Myocyte (in vitro differentiated cells): ENCODE data around the gene ESR2. TPM values are rescaled to one million over a fixed set of nuclear protein-coding genes. Genes with fewer than 3 reads are reported as not detected.

Source experiments
- DNase-seq: peaks from one replicate; pipeline ENCODE4 v3.0.0-alpha.2; 2012; ENCODE audit warnings: low read depth
- total RNA-seq: library from RNA; depleted of rRNA; stranded (reverse); fragments of >200 nt; gene quantifications from 2 replicates; pipeline ENCODE4 v1.2.3, GENCODE V29; 2014

The ESR2 gene
- total RNA-seq, 1 donor from 2014 or later, result 0.43 TPM

DNA sequence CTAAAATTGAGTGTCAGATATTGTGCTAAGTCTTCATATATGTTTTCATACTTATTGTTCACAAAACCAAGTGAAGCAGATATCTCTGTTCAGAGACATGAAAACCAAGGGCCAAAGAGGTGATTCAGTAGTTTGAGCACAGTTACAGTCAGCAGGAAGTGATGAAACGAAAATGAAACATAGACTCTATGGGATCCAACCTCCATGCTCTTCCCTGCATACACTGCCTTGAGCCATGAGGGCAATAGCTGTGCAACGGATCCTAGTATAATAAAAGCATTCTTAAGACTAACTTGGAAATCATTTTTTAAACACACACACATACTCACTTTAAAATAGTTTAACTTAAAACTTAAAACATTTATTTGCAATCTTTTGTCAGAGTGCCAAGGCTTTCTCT is 27.9 kb downstream of the ESR2 start:
- DNase-seq, result no peak

DNA sequence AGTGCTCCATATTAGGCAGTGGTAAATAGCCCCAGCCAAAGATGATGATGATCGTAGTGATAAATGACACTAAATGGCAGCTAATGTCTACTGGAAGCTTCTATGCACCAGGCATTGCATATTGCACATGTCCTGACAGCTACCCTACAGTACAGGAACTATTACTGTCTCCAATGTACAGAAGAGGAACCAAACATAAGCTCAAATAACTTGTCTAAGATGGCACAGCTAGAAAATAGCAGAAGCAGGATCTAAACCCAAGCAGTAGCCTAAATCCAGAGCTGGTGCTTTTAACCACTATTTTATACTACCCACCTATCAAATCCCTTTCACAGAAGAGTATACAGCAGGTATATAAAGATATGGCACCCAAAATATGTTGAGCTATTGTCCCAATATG is 28.9 kb downstream of the ESR2 start:
- DNase-seq, result no peak

DNA sequence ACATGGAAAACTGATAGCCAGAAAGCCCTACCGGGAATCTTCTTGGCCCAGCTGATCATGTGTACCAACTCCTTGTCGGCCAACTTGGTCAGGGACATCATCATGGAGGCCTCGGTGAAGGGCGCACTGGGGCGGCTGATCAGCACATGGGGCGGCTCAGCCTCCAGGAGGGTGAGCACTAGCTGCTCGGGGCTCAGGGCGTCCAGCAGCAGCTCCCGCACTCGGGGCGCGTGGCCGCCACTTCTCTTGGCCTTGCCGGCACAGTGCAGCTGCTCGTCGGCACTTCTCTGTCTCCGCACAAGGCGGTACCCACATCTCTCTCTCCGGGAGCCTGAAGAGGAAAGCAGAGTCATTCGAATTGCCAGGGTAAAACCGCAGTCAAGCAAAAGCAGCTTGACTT is 33.8 kb downstream of the ESR2 start:
- no peak for DNase-seq

DNA sequence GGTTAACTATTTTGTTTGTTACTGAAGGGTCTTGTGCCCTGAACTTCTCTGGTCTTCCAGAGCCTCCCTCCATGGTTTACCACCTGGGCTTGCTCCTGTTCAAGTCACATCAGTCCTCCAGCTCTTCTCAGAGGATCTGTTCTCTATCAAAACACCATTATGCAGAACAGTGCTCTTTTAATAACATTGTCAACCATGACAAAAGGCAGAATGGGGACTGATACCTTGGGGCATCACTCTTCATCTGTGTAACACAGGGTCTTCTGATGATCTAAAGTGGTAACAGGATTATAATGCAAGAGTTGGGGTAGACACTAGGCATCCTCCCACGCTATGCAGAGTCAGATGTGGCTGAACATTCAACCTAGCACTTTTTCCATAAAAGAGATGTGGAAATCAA is 38.4 kb downstream of the ESR2 start:
- DNase-seq, result no peak

DNA sequence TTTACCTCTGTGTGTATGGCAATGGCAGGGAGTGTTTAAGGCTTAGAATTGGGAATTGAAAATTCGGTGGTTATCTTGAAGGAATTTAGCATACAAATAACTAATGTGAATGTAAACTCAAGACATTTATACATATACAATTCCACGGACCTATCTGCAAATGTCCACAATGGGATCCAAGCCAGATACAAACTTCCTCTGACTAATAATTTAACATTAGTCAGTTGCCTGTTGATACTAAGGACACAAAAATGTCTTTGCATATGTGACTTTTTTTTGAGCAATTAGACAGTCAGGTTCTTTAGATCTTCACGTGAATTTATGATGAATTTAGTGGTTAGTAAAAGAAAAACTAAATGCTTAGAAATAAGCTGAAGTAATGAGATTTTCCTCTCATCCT is 40.5 kb downstream of the ESR2 start:
- DNase-seq, result no peak

DNA sequence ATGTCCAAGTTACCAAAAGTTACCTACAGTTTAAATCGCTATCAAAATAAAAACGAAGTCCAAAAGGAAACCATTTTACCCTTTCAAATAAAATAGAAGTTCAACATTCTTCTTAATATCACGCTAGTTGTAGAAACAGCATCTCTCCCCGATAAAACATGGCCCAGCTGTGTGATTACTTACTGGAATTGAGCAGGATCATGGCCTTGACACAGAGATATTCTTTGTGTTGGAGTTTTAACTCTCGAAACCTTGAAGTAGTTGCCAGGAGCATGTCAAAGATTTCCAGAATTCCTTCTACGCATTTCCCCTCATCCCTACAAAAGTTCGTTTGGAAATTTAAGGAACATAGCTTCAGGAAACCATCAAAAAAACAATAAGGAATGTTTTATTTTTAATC is 44.8 kb downstream of the ESR2 start:
- DNase-seq, result no peak

DNA sequence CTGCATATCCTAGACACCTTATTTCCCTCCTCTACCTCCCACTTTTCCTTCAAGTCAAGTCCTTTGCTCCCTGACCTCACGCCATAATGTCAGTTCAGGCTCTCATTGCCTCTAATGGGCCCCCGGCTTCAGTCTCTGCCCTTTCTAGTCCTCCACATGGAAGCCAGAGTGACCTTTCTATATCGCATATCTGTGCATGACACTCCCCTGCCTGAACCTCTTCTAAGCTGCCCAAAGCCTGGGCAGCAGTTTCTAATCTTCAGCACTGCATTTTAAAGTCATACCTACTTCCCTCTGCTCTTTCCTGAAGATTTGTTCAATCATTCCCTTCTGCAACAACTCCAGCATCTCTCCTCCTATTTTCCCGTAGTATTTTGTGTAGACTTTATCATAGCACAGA is 45.5 kb downstream of the ESR2 start:
- DNase-seq, result no peak

DNA sequence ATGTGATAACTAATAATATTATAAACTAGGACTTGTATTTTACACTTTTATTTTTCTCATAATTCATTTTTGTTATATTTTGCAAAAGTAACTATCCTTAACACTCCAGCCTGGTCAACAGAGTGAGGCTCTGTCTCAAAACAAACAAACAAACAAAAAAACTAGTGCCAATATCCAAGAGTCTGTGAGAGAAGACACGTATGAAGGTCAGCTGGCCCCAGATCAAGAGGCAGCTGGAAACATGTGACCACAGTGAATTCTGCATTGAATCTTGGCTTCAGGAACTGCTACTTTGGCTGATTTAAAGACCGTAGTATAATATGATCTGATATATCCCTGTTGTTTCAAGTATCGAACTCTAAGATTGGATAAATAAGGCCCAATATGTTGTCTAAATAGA is 47.0 kb downstream of the ESR2 start:
- no peak for DNase-seq

DNA sequence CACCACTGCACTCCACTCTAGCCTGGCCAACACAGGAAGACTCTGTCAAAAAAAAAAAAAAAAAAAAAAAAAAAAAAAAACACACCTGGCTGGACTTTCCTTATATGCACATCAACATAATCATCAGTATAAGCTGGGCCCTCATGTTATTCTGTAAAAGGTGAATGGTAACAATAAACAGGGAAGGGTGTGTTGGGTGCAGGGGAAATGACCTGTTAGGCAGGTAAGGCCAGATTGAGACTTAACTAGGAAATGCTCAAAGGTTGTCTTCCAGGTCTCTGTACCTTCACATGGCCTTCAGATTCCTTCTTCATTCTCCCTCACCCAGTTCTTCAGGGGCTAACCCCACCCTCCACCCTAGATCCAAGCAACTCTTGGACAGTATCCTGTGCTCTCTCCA is 47.5 kb downstream of the ESR2 start:
- DNase-seq, result no peak

DNA sequence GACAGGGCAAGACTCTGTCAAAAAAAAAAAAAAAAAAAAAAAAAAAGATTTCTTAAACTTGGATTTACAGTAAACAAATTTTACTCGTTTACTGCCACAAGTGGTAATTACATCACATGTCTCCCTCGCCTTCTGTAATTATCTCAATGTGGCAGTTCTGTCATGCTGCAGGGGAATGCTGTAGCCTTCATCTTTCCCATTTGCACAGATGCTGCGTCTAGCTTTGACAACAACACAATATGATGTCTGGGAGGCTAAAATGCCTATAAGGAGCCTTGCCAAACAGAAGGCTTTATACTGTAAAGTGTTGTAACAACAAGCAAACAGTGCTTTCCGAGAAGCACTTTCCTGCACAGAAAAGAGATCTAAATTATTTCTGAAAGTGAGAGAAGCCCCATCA is 48.7 kb downstream of the ESR2 start:
- DNase-seq, result no peak

DNA sequence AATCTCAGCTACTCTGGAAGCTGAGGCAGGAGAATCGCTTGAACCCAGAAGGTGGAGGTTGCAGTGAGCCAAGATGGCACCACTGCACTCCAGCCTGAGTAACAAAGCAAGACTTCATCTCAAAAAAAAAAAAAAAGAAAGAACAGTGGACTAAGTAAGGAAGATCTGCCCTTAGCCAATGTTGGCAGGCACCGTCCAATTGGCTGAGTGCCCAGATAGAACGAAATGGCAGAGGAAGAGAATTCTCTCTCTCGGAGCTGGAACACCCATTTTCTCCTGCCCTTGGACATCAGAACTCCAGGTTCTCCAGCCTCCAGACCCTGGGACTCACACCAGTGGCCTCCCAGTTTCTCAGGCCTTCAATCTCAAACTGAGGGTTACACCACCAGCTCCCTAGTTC is 49.9 kb downstream of the ESR2 start:
- DNase-seq, result no peak

DNA sequence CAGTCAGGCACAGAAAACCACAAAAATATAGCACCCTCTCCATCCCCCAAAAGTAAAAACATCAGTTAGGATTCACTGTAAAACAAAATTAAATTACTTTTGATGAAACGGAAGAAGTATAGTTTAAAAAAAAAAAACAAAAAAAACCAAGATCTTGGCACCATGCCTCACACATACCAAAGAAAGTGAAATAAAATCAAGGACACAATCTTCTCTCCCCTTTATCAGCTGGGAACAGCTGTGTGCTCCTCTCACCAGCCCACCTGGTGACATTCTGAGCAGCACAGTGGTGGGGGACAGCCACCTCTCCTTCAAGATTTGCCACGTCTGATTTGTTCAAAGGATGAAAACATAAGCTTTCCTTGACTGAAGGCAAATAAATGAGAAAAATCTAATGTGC is 55.5 kb downstream of the ESR2 start:
- DNase-seq, result no peak

DNA sequence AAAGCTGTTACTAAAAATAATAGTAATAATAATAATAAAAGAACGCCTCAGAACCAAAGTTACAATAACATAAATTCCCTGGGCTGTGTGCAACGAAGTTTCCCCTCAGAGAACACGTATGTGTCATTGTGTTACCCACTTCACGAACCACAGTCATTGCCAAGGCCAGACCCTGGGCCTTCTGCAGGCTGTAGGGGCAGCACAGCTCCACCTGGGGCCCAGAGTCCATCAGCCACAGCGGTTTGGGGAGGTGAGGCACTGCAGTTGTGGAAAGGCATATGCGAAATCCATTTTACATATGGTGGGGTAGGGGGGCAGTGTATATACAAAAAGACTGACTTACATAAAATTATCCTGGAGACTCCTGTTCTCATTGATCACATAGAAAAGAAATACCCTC is 56.1 kb downstream of the ESR2 start:
- DNase-seq, result no peak

DNA sequence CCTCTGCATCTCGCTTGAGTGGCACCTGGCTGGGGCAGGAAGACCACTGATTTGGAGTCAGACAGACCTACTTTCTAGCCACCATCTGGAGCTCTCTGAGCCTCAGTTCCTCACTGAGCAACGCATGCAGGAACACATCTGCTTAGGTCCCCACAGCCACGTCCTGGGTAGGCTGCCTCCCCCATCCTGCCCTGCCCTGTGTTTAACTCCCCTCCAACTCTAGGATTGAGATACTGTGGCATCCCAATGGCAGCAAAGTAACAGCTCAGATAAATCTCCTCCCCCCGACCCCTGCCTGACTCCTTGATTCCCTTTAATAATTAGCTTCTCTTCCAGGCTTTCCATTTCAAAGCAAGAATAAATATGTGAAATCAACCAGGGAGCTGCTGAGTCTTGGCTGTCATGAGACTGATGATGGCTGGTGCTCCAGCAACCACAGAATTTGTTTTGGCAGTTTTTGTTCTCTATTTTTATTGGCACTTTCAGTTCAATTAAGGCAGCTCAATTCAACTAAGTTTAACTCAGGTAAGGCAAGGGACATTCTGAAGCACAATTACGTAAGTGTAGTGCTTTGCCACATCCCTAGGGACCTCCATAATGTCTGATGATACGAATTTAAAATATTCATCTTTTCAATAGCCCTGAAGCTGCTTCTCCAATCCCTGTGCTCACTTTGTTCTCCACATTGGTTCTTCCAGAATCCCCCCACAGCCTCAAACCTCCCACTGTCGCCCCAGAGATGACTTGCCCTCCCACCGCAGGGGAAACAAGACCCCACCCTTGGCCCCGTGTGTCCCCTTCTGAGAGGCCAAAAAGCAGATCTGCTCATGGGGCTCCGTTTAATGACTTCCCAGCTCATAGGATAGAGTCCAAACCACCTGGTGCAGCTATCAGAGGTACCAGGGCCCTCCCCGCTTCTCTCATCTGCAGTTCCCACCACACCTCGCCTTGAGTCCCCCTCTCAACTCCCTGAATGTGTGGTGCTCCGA is 58.2 kb downstream of the ESR2 start:
- DNase-seq, result no peak

DNA sequence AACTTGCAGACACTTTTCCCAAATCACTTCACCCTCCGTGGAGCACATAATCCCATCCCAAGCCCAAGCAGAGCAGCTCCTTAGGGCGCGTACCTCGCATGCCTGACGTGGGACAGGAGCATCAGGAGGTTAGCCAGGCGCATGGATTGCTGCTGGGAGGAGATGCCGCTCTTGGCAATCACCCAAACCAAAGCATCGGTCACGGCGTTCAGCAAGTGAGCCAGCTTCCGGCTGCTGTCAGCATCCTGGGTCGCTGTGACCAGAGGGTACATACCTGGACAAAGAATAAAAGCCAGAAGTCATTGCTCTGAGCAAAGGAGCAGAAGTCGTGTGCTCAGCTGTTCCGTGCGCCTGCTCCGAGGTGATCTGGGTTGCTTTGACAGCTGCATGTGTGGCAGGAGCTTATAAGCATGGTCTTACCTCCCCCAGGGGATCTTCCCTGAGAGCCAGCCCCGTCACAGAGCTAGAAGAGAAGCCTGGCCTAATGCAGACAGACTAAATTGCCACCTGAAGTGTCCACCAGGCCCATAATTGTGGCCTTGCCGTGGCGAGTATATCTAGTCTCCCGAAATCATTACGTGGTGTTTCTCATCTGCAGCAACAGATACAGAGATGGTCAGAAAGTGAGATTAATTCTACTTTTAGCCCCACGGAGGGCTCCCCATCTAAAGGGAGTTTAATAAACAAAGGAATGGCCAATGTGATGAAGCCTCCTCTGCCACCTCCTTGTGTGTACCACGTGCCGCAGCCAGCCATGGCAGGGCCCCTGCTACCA is 59.1 kb downstream of the ESR2 start:
- peak; percentile 21 for DNase-seq

DNA sequence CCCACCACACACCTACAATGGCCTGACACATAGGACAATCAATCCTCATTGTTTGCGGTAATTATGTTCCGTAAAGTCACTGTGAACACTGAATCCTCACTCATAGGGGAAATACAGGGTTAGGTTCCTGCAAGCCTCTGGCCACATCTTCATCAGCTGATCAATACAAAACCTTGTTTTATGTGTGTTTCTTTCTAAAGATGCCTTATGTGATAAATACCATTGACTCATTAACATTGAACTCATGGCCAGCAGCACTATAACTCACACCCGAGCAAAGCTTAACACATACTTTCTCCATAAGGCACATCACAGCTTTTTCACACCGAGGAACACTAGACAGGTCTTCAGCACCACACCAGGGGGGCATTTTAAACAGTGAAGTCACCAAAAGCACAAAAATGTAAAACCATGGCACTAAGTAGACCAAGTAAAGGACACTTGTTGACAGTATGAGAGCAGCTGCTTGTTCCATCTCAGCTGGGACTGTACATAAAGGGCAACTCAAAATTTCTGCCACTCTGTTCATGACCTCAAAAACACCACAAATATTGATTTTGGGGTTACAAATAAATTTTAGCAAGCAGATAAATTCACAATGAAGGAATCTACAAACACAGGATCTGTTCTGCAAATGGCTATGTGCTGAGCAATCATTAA is 60.5 kb downstream of the ESR2 start:
- no peak for DNase-seq

DNA sequence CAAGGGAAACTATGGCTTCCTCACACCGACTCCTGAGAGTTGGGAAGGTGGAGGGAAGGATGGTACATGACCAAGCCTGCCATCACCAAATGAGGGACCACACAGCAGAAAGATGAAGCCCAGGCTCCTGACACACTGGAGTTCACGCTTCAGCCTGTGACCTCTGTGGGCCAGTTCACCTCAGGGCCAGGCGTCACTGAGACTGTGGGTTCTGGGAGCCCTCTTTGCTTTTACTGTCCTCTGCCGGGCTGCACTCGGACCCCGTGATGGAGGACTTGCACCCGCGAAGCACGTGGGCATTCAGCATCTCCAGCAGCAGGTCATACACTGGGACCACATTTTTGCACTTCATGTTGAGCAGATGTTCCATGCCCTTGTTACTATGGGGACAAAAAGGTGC is 61.2 kb downstream of the ESR2 start:
- DNase-seq, result no peak

DNA sequence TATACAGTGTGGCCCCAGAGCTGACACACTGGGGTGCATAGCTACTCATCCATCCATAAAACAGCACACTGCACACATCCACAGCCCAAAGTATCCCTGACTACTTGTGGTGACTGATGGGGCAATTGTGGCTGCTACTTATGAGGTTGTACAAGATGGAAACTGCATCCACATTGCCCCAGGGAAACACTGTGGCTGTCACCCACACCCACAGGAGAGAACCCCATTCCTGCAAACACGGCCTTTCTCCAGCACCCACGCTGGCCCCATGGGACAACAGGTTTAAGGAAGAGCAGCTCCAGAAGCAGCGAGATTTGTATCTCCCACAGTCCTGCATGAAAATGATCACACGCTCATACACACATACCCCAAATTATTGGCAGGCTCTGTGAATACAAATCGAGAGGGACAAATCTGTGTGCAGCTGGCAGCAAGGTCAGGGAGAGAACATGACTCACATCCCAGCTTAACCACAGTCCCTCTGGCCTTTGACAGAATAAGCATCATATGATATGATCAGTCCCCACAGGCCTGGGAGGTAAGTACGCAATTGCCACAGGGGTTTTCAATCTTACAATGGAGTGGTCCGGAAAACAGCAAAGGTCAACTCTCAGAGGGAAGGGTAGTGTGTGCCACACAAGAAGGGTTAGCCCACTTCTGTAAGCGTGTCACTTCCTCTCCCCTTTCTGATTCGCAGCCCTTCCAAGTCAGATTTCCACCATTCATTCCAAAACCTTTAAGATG is 61.9 kb downstream of the ESR2 start:
- DNase-seq, result peak; percentile 95

DNA sequence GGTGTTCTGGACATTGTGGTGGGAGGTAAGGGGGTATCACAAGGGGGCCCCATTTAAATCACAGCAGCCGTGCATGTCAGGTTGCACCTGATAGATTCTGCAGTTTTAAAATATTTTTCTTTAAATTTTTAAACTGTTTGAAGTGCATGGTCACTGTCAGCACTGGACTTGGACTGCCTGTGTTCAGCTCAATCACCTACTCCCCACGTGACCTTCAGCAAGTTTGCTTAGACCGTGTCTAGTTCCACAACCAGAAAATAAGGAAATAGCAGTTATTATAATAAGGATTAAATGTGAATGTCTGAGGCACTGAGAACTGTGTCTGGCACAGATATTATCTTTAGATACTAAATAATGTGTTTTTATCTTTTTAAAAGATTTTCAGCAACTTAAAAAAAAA is 64.7 kb downstream of the ESR2 start:
- no peak for DNase-seq

DNA sequence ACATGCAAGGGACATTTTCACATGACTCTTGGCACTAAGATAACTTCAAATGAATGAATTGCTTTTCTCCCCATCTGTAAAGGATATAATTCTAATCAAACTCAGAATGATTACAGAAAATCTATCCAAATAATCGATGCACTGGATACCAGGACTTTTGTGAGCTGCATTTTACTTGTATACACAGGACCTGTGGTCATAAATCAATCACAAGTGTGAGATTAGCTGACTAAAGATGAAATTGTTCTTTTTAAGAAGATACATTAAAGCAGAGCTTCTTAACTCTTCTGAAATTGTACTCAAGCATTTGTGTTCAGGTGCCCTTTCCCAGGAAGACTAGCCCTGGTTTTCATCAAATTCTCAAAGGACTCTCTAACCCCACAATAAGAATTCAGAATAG is 66.3 kb downstream of the ESR2 start:
- DNase-seq, result no peak

DNA sequence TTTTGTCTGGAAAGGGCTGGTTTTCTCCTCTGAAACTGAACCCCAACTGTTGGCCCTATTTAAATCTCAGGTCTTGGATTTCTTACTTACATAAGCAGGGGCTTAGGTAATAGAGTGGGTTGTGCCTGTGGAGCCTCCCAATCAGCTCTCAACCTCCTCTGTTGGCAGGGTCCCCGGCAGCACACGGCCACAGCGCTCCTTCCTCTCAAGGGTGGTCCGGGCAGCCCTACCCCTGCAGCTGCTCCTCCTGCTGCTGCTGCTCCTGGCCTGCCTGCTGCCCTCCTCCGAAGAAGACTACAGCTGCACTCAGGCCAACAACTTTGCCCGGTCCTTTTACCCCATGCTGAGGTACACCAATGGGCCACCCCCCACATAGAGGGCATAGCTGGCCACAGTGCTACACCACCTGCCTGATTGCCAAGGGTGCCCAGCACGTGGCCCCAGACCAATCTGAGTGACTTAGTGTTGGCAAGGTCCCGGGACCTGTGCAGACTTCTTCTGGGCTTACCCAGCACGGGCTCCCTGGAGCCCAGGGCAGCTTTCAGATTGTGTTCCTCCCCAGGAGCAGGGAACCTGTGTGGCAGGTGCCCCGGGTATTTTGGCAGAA is 68.9 kb downstream of the ESR2 start:
- DNase-seq, result no peak
